GM19468 (cell line): ENCODE measurements around the gene NEK4.

Source experiments
- ATAC-seq: cut with Tn5 transposase; IDR thresholded peaks from one replicate; pipeline ENCODE4 v1.9.1; 2021; ENCODE audit warnings: mild to moderate bottlenecking, moderate library complexity, moderate number of reproducible peaks; ENCODE audit not compliant: unreplicated experiment; ENCODE audit errors: extremely low read depth

NEK4 gene

GRCh38 chr3:52705688-52706686 lies 64.8 kb downstream of the NEK4 start, which contains the start of the genes GLT8D1 and SPCS1:
Gene GLT8D1, minus strand, starts transcription at chr3:52705791. Its CDS starts 5,331 bp downstream, at chr3:52700460.
Gene SPCS1, plus strand, starts transcription at chr3:52706106. Its CDS starts 141 bp downstream, at chr3:52706247.
- peak; percentile 61 for ATAC-seq

DNA sequence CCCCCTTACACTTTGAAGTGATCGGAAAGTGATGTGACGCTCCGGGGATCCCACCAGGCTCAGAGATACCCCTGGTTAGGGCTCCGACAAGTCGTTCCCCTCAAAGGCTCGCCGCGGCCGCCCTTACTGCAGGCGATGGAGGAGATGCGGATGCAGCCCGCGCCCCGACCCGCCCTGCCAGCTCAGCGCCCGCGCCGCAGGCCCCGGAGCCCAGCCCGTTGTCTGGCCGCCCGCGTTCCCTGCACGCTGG lies 65.4 kb downstream of the NEK4 start:
- no peak for ATAC-seq

GRCh38 chr3:52704611-52705437 lies 65.9 kb downstream of the NEK4 start:
- ATAC-seq: no peak

GRCh38 chr3:52703341-52703740 lies 67.4 kb downstream of the NEK4 start:
- no peak for ATAC-seq

- ATAC-seq: no peak
Measured at GRCh38 chr3:52697632-52697965, 73.1 kb downstream of the NEK4 start.

DNA sequence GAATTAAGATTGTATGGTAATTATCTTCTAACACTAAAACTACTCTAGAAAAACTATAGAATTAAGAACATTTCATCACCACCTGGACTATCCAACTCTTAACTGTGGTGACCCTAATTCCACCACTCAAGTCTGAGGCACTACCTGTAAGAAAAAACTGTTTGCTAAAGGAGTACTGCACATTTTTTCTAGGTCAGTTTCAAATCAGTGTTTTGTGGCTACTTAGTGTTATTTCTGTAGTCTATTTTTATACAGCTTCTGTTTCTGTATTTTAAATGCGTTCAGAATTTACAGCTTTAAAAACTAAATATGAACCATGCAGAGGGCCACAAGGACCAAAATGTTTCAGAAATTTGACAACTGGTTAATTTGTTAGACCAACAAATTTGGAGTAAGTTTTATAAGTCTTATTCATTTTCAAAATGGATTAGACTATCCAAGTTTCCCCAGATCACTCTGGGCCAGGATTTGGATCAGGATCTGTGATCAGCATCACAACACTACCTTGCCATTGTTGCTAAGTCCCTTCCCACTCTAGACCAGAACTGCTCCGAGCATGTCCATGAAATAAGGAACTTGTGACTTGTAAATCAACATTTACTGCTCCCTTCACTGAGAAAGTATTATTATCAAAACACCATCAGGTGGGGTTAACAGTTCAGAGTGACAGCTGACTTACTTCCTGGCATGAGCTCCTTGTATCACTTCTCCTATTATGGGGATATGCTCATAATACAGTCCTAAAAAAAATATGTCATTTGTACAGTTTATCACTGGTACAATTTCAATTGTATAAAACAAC lies 73.7 kb downstream of the NEK4 start:
- ATAC-seq: no peak

GRCh38 chr3:52695798-52696671 lies 74.7 kb downstream of the NEK4 start:
- no peak for ATAC-seq

- no peak for ATAC-seq
Measured at GRCh38 chr3:52694528-52695189, 76.1 kb downstream of the NEK4 start.

- ATAC-seq: no peak
Measured at GRCh38 chr3:52693071-52693470, 77.7 kb downstream of the NEK4 start.

- ATAC-seq: no peak
Measured at GRCh38 chr3:52690560-52690959, 80.2 kb downstream of the NEK4 start.

- no peak for ATAC-seq
Measured at GRCh38 chr3:52689151-52689550, 81.6 kb downstream of the NEK4 start.

GRCh38 chr3:52688266-52688665 lies 82.5 kb downstream of the NEK4 start:
- no peak for ATAC-seq

GRCh38 chr3:52685709-52686691 lies 84.7 kb downstream of the NEK4 start, which contains the start of the genes GNL3 and PBRM1:
Gene GNL3, plus strand, starts transcription at chr3:52686032. Its CDS starts 61 bp downstream, at chr3:52686093.
Gene PBRM1, minus strand, starts transcription at chr3:52685913.
- peak; percentile 64 for ATAC-seq

DNA sequence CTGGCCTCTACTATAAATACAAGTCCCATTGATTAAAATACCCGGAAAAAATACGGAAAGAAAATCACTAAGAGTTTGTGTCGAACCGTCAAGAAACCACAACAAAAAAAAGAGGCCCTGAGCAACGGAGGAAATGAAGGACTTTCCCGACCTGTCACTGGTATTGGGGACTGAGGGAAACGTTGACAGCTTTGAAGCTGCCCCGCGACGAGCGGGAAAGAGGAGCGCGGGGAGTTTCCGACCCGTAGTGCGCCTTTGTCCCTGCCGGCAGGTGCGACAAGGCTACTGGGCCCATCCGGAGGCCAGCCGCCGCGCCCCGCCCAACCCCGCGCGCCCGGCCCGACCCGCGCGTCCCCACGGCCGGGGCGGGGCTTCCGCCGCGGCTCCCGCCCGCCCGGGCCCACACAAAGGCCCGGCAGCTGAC lies 85.4 kb downstream of the NEK4 start:
- ATAC-seq: peak; percentile 56

- no peak for ATAC-seq
Measured at GRCh38 chr3:52684184-52684583, 86.6 kb downstream of the NEK4 start.

- no peak for ATAC-seq
Measured at GRCh38 chr3:52683611-52684010, 87.1 kb downstream of the NEK4 start.

- ATAC-seq: no peak
Measured at GRCh38 chr3:52682016-52682415, 88.7 kb downstream of the NEK4 start.

- no peak for ATAC-seq
Measured at GRCh38 chr3:52681596-52681995, 89.1 kb downstream of the NEK4 start.
